Lower leg skin (tissue), 4 donors: ENCODE measurements around the gene HIBCH. TPM values are rescaled to one million over a fixed set of nuclear protein-coding genes. Genes with fewer than 3 reads are reported as not detected.

Source experiments
- DNase-seq, 2 donors: peaks; one replicate each; pipeline ENCODE4 v3.0.0-alpha.2; 2019; ENCODE audit warnings: low spot score in 2 of 2
- H3K4me3 ChIP-seq: fragments of 200-600 bp; sonication (generic); 2 replicates; pipeline ENCODE4 v1.5.1; 2017; ENCODE audit warnings: mild to moderate bottlenecking, low read depth; ENCODE audit not compliant: poor library complexity, severe bottlenecking
- POLR2A ChIP-seq, 2 donors: fragments of 450-650 bp; IDR thresholded peaks; one replicate each; pipeline ENCODE4 v1.6.1; 2016 to 2017; ENCODE audit warnings: antibody characterized with exemption in 2 of 2, mild to moderate bottlenecking in 1 of 2, moderate library complexity in 1 of 2
- WGBS, 2 donors: methylation state at CpG; one replicate each; pipeline ENCODE4 v1.1.5; 2018; 5-methylcytosine and 5-hydroxymethylcytosine counted together
- intact Hi-C: fragments of 100-400 bp; cut with DNase I; formaldehyde crosslinking; loops from one replicate; pipeline ENCODE4 v1.15.0; 2023; ENCODE audit warnings: low total_unique reads
- total RNA-seq, 4 donors: library from RNA; depleted of rRNA; stranded (reverse); fragments of >200 nt; gene quantifications; one replicate each; pipeline ENCODE4 v1.1.0, GENCODE V29; 2016
- TF ChIP-seq, protein P1 (sequence below), 3 donors: fragments of 450-650 bp; IDR thresholded peaks; one replicate each; pipeline ENCODE4 v1.5.1; 2016; ENCODE audit warnings: antibody characterized with exemption in 3 of 3, mild to moderate bottlenecking in 3 of 3, moderate library complexity in 2 of 3

The HIBCH gene
- total RNA-seq, 4 donors from 2014 or later: 10.0 to 21.4 (median 18.4) TPM

DNA sequence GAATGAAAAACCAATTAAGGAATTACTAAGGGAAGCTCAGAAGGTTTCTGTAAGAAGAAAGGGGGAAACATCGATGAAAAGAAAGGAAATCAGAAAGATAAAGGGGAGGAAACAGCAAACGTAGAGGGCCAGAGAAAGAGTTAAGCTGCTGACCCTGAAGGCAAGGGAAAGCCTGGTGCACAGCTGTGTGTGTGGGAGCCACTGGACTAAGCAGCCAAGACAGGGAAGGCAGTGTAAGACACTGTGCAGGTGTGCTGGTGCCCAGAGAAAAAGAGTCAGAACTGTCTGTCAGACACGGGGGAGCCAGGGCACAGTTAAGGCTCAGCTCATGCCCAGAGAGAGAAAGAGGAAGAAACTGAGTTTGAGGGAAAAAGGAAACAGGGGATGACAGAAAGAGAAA is 104.0 kb downstream of the HIBCH start:
- no peak overlapping the region for H3K4me3 ChIP-seq
- no peak for DNase-seq
- WGBS, 2 donors: 55 to 61% methylated on average over 3 of the region's 3 CpGs
- intact Hi-C loops: no loop called here
- no peak for TF ChIP-seq POLR2A (IDR thresholded peaks at IDR 0.05)
- TF ChIP-seq, protein P1, sequence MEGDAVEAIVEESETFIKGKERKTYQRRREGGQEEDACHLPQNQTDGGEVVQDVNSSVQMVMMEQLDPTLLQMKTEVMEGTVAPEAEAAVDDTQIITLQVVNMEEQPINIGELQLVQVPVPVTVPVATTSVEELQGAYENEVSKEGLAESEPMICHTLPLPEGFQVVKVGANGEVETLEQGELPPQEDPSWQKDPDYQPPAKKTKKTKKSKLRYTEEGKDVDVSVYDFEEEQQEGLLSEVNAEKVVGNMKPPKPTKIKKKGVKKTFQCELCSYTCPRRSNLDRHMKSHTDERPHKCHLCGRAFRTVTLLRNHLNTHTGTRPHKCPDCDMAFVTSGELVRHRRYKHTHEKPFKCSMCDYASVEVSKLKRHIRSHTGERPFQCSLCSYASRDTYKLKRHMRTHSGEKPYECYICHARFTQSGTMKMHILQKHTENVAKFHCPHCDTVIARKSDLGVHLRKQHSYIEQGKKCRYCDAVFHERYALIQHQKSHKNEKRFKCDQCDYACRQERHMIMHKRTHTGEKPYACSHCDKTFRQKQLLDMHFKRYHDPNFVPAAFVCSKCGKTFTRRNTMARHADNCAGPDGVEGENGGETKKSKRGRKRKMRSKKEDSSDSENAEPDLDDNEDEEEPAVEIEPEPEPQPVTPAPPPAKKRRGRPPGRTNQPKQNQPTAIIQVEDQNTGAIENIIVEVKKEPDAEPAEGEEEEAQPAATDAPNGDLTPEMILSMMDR (IDR thresholded peaks at IDR 0.05): no peak

DNA sequence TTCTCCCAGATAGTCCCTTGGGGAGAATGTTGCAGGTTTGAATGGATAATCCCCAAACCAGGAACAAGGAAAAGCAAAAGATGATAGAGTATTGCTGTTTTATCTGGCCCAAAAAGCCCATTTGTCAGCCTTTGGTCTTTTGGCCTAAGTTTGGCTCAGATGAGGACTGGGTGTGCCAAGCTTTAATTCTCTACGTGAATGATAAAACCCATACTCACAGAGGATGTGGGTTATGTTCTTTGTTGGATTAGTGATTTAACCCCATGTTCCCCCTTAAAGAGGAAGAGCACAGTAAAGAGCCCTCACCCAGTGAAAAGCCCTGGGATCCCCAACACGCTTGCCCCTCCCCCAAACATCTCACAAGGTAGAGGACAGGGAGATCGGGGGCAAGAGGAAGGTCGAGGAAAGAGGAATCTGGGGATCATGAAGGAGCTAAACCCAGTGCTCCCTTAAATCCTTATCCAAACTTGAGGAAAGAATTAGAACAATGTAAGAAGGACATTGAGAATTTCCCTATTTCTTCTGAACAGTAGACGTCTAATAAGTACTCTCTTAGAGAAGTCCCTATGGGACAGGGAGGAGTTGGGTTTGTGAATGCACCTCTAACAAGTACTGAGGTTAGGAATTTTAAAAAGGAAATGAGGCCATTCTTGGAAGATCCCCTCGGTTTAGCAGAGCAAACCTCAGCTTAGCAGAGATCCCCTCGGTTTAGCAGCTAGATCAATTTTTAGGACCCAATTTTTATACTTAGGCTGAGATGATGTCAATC is 105.0 kb downstream of the HIBCH start:
- intact Hi-C loops: no loop called here
- DNase-seq: no peak
- no peak for TF ChIP-seq POLR2A (IDR thresholded peaks at IDR 0.05)
- TF ChIP-seq, protein P1 (IDR thresholded peaks at IDR 0.05): no peak
- 71 to 82% methylated on average over 7 of the region's 7 CpGs for WGBS, 2 donors
- H3K4me3 ChIP-seq: no peak overlapping the region

DNA sequence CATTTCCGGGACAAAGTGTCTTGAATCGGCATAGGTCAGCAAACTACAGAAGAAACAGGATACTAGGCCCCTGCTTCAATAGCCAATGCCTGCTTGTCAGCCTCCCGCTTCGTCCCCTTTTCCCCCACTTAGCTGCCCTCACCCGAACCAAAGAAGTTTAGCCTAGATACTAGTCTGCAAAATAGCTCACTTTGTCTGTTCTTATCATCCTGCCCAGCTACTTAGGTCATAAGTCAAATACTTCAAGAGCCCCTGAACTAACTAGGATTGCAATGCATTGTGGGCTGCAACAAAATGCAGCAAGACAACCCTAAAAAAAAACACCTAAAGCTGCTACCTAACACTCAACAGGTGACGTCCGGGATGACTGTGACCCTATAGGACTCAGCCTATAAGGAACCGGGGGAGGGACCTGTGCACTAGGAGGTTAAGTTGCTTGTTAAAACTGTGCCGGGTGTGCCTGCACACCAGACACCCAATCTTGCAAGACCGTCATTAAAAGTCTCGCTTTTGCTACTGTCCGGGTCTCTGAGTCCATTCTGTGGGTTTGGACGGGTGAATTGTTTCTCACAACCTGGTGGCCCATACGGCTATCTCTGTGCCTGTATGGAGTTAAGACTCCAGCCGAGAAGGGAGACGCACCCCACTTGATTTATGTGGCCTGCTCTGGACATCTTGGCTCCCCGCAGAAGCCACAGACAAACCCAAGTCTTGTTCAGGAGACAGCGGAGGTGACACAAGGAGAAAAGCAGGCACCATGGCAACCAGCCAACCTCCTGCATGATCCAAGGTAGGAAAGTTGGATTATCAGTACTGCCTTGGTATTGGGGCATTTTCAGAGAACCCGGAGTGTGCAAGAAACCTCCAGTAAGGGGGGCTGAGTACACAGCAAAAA is 105.9 kb downstream of the HIBCH start:
- TF ChIP-seq, protein P1 (IDR thresholded peaks at IDR 0.05): no peak
- TF ChIP-seq POLR2A (IDR thresholded peaks at IDR 0.05): no peak
- H3K4me3 ChIP-seq: no peak overlapping the region
- 93% methylated on average over 19 of the region's 19 CpGs for WGBS, 2 donors
- DNase-seq: no peak
- intact Hi-C loops: no loop called here

DNA sequence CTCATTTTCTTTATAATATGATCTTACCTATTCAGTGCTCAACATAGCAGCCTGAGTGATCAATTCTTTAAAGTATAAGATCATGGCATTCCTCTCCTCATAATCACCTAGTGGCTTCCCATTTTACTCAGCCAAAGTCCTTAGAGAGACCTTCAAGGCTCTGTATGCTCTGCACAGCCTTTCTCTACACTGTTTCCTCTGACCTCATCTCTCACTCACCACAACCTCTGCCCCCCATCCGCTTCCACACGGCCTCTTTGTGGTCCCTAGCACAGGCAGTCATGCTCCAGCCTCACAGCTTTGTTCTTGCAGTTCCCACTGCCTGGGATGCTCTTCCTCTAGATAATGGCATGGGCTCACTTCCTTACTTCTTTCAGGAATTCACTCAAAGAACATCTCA is 109.2 kb downstream of the HIBCH start:
- intact Hi-C loops: no loop called here
- WGBS, 2 donors: 95 to 100% methylated on average over 2 of the region's 2 CpGs
- no peak overlapping the region for H3K4me3 ChIP-seq
- TF ChIP-seq, protein P1 (IDR thresholded peaks at IDR 0.05): no peak
- TF ChIP-seq POLR2A (IDR thresholded peaks at IDR 0.05): no peak
- no peak for DNase-seq

DNA sequence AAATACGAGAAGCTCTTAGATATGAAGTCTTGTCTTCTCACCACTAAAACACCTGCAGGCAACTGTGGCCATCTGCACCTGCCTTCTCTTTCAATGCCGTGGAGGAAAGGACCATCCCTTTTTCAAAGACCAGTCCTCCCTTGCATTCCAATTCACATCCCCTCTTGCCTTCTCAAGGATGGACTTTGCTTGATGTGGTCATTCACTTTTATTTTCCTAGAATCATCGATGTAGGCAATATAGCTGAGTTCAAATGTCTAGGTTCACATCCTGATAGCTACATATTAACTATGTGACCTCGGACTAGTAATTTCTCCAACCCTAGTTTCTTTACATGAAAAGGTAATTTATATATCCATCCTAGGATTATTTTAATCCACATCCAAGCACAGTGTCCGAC is 110.1 kb downstream of the HIBCH start:
- 94 to 97% methylated on average over 5 of the region's 5 CpGs for WGBS, 2 donors

More for the DNA sequence above, 110.1 kb downstream of the HIBCH start:
- intact Hi-C loops: no loop called here
- H3K4me3 ChIP-seq: no peak overlapping the region
- DNase-seq: no peak
- TF ChIP-seq, protein P1 (IDR thresholded peaks at IDR 0.05): no peak
